ENCODE data around the gene TSR2. TPM values are rescaled to one million over a fixed set of nuclear protein-coding genes. Genes with fewer than 3 reads are reported as not detected.

Gene TSR2, protein sequence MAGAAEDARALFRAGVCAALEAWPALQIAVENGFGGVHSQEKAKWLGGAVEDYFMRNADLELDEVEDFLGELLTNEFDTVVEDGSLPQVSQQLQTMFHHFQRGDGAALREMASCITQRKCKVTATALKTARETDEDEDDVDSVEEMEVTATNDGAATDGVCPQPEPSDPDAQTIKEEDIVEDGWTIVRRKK
- total RNA-seq: 10 to 100 TPM; 25.5 to 26.2 TPM

DNA sequence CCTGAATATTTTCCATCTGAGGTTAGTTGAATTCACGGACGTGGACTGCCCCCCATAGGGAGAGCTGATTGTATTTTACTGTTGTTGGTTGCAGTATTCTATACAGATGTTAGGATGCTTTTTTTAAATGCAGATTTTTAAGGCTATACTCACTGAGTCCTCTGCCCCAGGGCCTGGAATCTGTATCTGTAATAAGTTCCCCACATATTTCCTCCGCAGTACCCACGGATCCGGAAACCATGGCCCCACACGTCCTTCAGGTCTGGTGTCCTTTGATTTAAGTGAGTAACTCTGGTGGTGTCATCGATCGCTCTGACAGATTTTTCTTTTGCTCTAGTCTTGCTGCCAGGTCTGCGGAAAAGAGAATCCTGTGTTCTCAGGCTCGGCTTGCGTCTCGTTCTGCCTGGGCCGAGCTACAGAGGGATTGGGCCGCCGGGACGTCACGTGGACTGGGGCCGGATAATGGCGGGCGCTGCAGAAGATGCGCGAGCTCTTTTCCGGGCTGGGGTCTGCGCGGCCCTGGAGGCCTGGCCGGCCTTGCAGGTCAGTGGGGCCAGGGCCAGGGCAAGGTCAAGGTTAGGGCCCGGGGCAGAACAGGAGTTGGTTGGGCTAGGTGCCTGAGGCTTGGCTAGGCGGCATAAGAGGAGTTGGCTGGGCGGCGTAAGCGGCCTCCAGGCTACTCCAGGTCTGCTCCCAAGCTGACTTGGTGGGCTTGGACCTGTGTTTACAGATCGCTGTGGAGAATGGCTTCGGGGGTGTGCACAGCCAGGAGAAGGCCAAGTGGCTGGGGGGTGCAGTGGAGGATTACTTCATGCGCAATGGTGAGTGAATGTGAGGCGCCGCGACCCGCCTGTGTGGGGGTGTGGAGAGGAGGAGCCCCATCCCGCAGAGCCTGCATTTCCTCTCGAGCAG lies at the start of gene TSR2:
Gene TSR2 (plus strand): TSS at position 445 of the 912 bp plus-strand sequence. CDS start 18 bp downstream, at position 463.
- peak within 1 kb of the TSS; percentile 90 for H3K4me3 Mint-ChIP-seq
- H3K27ac Mint-ChIP-seq: peak within 1 kb of the TSS; percentile 79
- ChIA-PET CTCF (interaction anchor here (0.6 to 0.9 kb wide), 2 partner anchors 80 to 139 kb away, joined by 3 to 5 read pairs; no protein-coding TSS in a partner anchor), POLR2A (interaction anchor here (0.7 to 2.3 kb wide), 8 partner anchors 88 to 370 kb away, joined by 3 to 17 read pairs (median 4); partner anchors contain the start of genes FAM120C and GNL3L)
- no peaks in the 10 kb centered on the region for H3K27me3 Mint-ChIP-seq
- peaks cover 24% of the 10 kb centered on the region for H3K36me3 Mint-ChIP-seq (ENCODE audit: low read depth)
- peaks cover 24% of the 10 kb centered on the region for H3K4me1 Mint-ChIP-seq
- no peaks in the 10 kb centered on the region for H3K9me3 Mint-ChIP-seq
- peak; percentile 83 for DNase-seq

DNA sequence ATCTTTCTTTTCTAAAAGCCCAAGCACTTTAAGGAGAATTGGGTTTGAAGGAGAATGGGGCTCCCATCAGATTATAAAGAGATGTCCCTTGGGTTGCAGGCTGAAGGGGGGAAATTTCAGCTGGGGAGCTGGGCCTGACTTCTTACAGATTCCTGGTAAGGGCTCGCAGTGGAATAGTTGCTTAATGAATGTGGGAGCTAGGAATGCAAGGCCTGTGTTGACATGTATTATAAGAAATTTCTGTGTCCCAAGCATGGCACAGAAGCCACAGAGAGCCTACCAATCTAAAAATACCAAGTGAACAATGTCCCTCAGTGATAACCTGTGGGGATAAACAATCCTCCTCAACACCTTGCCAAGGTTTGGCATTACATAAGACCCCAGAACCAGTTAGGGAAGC lies 43.1 kb upstream of the TSR2 start:
- peaks cover 6% of the 10 kb centered on the region for H3K27me3 Mint-ChIP-seq
- no peak overlapping the region for H3K4me3 Mint-ChIP-seq
- H3K4me1 Mint-ChIP-seq: no peaks in the 10 kb centered on the region
- no peaks in the 10 kb centered on the region for H3K36me3 Mint-ChIP-seq (ENCODE audit: low read depth)
- H3K9me3 Mint-ChIP-seq: no peaks in the 10 kb centered on the region
- no peak overlapping the region for H3K27ac Mint-ChIP-seq
- DNase-seq: no peak
- ChIA-PET CTCF (no interaction called here), POLR2A (no interaction called here)

DNA sequence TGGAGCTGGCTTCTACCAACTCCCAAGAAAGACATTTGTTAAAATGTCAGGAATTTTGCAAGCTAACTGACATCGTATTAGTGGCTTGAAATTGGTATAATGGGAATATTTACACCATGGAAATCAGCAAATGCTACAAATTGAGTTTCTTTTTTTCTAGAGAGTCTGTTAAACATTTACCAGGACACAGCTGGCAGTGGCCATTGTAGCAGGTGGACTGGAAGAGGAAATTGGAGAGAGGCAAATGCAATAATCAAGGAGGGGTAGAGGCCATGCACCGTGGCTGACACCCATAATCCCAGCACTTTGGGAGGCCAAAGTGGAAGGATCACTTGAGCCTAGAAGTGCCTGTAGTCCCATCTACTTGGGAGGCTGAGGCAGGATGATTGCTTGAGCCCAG lies 32.9 kb upstream of the TSR2 start:
- H3K36me3 Mint-ChIP-seq (ENCODE audit: low read depth): no peaks in the 10 kb centered on the region
- H3K27me3 Mint-ChIP-seq: peaks cover 28% of the 10 kb centered on the region
- no peaks in the 10 kb centered on the region for H3K9me3 Mint-ChIP-seq
- CTCF ChIA-PET: no interaction called here
- no peak overlapping the region for H3K27ac Mint-ChIP-seq
- DNase-seq: no peak
- POLR2A ChIA-PET: no interaction called here
- peaks cover 8% of the 10 kb centered on the region for H3K4me1 Mint-ChIP-seq
- H3K4me3 Mint-ChIP-seq: no peak overlapping the region

GRCh38 chrX:54411732-54412131 lies 28.5 kb upstream of the TSR2 start:
- POLR2A ChIA-PET: no interaction called here
- no peaks in the 10 kb centered on the region for H3K9me3 Mint-ChIP-seq
- no peak overlapping the region for H3K27ac Mint-ChIP-seq
- peaks cover 34% of the 10 kb centered on the region for H3K27me3 Mint-ChIP-seq
- DNase-seq: no peak
- H3K36me3 Mint-ChIP-seq (ENCODE audit: low read depth): no peaks in the 10 kb centered on the region
- H3K4me1 Mint-ChIP-seq: peaks cover 18% of the 10 kb centered on the region
- H3K4me3 Mint-ChIP-seq: no peak overlapping the region
- CTCF ChIA-PET: no interaction called here

DNA sequence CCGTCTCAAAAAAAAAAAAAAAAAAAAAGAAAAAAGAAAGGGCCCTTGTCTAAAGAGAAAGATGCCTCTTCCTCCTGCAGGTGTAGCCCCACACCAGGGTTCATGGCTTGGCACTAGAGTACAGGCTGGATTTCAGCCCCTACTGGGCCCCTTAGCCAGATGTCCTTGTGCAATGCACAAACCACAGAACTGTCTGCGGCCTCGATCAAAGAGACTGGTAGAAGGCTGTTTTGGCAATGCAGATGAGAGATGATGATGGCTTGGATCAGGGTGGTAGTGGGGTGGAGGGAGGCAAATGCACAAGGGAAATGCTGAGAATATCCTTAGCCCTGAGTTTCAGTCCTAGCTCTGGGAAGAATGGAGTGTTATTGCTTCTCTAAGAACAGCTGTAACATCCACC lies 26.5 kb upstream of the TSR2 start:
- H3K36me3 Mint-ChIP-seq (ENCODE audit: low read depth): no peaks in the 10 kb centered on the region
- no peak overlapping the region for H3K4me3 Mint-ChIP-seq
- H3K4me1 Mint-ChIP-seq: peaks cover 15% of the 10 kb centered on the region
- peaks cover 36% of the 10 kb centered on the region for H3K27me3 Mint-ChIP-seq
- no peak for DNase-seq
- CTCF ChIA-PET: no interaction called here
- H3K27ac Mint-ChIP-seq: no peak overlapping the region
- POLR2A ChIA-PET: no interaction called here
- no peaks in the 10 kb centered on the region for H3K9me3 Mint-ChIP-seq

- no peak for DNase-seq
- Mint-ChIP-seq H3K36me3 (ENCODE audit: low read depth) (no peaks in the 10 kb centered on the region), H3K9me3 (no peaks in the 10 kb centered on the region), H3K4me3 (no peak overlapping the region), H3K4me1 (peaks cover 10% of the 10 kb centered on the region), H3K27me3 (peaks cover 44% of the 10 kb centered on the region), H3K27ac (no peak overlapping the region)
- ChIA-PET CTCF (no interaction called here), POLR2A (no interaction called here)
Measured at GRCh38 chrX:54415534-54416350, 24.5 kb upstream of the TSR2 start.

GRCh38 chrX:54416965-54417364 lies 23.2 kb upstream of the TSR2 start:
- Mint-ChIP-seq H3K36me3 (ENCODE audit: low read depth) (no peaks in the 10 kb centered on the region), H3K9me3 (no peaks in the 10 kb centered on the region), H3K27me3 (peaks cover 41% of the 10 kb centered on the region), H3K27ac (no peak overlapping the region), H3K4me3 (no peak overlapping the region), H3K4me1 (peaks cover 10% of the 10 kb centered on the region)
- no peak for DNase-seq
- ChIA-PET POLR2A (no interaction called here), CTCF (no interaction called here)

DNA sequence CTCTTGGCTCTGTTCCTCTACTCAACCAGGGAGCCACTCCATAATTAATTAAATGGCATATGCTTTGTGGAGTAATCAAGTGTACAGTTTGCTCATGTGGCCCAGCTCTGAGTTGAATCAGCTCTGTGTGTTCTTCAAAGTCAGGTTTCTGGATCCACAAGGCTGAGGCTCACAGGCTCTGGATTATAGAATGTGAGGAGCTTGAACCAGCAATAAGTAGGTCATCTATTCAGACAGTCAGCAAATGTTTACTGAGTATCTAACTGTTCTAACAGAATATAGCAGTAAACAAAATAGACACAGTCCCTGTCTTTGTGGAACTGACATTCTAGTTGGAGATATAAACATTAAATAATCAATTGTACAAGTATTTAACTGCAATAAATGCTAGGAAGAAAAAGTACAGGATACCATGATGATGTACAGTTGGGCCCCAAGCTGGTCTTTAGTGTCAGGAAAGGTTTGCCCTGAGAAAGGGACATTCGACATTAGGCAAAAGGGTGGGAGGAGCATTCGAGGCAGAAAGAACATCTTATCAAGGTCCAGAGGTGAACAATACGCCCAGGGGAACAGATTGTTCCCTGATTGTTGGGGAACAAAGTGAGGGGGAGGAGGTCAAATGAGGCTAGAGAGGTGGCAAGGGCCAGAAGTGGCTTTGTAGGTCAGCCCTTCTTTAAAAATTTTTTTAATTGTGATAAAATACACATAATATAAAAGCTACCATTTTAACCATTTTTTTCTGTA lies 20.5 kb upstream of the TSR2 start:
- ChIA-PET POLR2A (no interaction called here), CTCF (no interaction called here)
- no peak for DNase-seq
- Mint-ChIP-seq H3K9me3 (no peaks in the 10 kb centered on the region), H3K27me3 (peaks cover 33% of the 10 kb centered on the region), H3K4me3 (no peak overlapping the region), H3K27ac (no peak overlapping the region), H3K36me3 (ENCODE audit: low read depth) (no peaks in the 10 kb centered on the region), H3K4me1 (peaks cover 10% of the 10 kb centered on the region)

DNA sequence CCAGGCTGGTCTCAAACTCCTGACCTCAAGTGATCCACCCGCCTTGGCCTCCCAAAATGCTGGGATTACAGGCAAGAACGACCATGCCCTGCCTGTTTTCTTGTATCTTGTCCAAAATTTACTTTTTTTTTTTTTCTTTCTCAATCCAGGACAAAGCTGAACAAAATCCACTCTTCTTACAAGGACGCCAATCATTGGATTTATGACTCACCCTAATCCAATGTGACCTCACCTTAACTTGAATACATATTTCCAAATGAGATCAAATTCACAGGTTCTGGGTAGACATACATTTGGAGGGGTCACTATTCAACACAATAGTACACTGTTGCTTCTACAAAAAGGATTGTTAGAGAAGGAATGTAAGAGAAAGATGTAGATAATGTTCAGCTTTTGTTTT lies 18.0 kb upstream of the TSR2 start:
- H3K36me3 Mint-ChIP-seq (ENCODE audit: low read depth): no peaks in the 10 kb centered on the region
- no peak overlapping the region for H3K27ac Mint-ChIP-seq
- ChIA-PET CTCF (interaction anchor here (0.6 kb wide), 1 partner anchor 490 kb away, joined by 3 read pairs; no protein-coding TSS in a partner anchor), POLR2A (no interaction called here)
- no peaks in the 10 kb centered on the region for H3K4me1 Mint-ChIP-seq
- H3K4me3 Mint-ChIP-seq: no peak overlapping the region
- no peak for DNase-seq
- no peaks in the 10 kb centered on the region for H3K9me3 Mint-ChIP-seq
- peaks cover 20% of the 10 kb centered on the region for H3K27me3 Mint-ChIP-seq

DNA sequence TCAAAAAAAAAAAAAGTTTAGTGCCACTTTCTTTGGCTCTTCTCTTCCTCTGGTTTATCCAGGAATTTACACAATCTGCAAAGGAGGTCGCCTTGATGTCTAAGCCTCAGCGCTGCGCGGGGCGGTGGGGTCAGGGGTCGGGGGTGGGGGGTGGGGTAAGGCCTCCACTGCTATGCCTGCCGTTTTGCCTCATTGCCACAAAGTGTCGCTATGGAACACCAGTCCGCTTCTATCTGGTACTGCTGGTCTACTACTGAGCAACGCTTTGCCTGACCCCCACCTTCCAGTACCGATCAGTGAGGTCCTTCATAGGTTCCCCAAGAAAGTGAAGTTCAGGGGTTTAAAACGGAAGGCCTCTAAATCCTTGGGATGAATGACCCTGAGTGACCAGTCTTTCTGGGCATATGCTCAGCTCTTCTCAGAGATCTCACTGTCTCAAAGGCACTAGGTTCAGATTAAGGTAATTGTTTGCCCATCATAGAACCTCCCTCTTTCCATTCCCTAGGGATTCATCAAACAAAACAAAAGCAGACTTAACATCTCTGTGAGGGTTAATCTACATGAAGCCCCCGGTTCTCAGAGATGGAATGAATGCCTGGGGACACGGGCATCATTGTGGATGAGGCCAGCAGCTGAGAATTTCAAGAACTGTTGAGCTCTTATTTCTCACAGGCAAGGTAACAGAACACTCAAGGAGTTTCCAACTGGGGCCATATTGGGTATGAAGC lies 16.9 kb upstream of the TSR2 start:
- H3K27ac Mint-ChIP-seq: no peak overlapping the region
- DNase-seq: no peak
- H3K36me3 Mint-ChIP-seq (ENCODE audit: low read depth): no peaks in the 10 kb centered on the region
- POLR2A ChIA-PET: no interaction called here
- no peaks in the 10 kb centered on the region for H3K4me1 Mint-ChIP-seq
- CTCF ChIA-PET: interaction anchor here (0.7 to 1.0 kb wide), 2 partner anchors 9 to 13 kb away, joined by 3 read pairs; no protein-coding TSS in a partner anchor
- H3K4me3 Mint-ChIP-seq: no peak overlapping the region
- H3K9me3 Mint-ChIP-seq: no peaks in the 10 kb centered on the region
- peaks cover 17% of the 10 kb centered on the region for H3K27me3 Mint-ChIP-seq

GRCh38 chrX:54427837-54428424 lies 12.3 kb upstream of the TSR2 start:
- H3K27me3 Mint-ChIP-seq: peaks cover 7% of the 10 kb centered on the region
- no peak overlapping the region for H3K4me3 Mint-ChIP-seq
- CTCF ChIA-PET: no interaction called here
- no peaks in the 10 kb centered on the region for H3K4me1 Mint-ChIP-seq
- no peak for DNase-seq
- H3K27ac Mint-ChIP-seq: no peak overlapping the region
- no peaks in the 10 kb centered on the region for H3K9me3 Mint-ChIP-seq
- POLR2A ChIA-PET: no interaction called here
- H3K36me3 Mint-ChIP-seq (ENCODE audit: low read depth): no peaks in the 10 kb centered on the region

DNA sequence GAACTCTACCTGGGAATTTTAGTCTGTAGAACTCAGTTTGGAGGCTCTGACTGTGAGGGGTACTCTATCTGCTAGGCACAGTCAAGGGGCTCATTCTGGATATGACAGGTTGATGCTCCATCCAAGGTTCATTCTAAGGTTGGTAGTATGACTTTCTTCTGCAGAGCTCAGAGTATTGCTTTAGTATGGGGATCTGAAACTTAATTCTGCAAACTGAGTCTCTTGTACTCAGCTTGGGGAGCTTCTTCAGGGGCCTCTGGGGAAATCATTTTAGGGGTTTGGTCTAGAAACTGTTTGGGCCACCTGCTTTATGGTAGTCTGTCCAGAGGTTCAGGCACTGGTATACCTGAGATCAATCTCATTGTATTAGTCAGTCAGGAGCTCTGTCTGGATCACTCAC lies 9.7 kb upstream of the TSR2 start:
- Mint-ChIP-seq H3K4me3 (no peak overlapping the region), H3K27me3 (peaks cover 7% of the 10 kb centered on the region), H3K9me3 (no peaks in the 10 kb centered on the region), H3K4me1 (no peaks in the 10 kb centered on the region), H3K27ac (no peak overlapping the region), H3K36me3 (ENCODE audit: low read depth) (no peaks in the 10 kb centered on the region)
- CTCF ChIA-PET: no interaction called here
- POLR2A ChIA-PET: no interaction called here
- no peak for DNase-seq

All from activated CD4-positive, alpha-beta memory T cell treated with anti-CD3 and anti-CD28 coated beads, Interleukin-2, amount 10 ng/mL, durations not matched to agents 7 days and 5 days (primary cell).